ENCODE measurements around the gene CYP27B1. TPM values are rescaled to one million over a fixed set of nuclear protein-coding genes. Genes with fewer than 3 reads are reported as not detected.

The CYP27B1 gene
- total and polyA plus RNA-seq, 2 experiments from 2014 or later = 1.1 to 2.7 TPM

GRCh38 chr12:57754411-57755193, 12.3 kb downstream of the CYP27B1 start, which contains the start of gene MARCHF9:
Gene MARCHF9 (plus strand): TSS chr12:57755103. CDS start chr12:57755529, 426 bp downstream.
- peaks cover 36% of the 10 kb centered on the region for H3K4me1 ChIP-seq (ENCODE audit: insufficient read depth)
- H3K4me3 ChIP-seq = peak within 1 kb of the TSS; percentile 83
- peak within 1 kb of the TSS; percentile 97 for H3K4me2 ChIP-seq
- TF ChIP-seq EZH2 (IDR thresholded peaks at IDR 0.05; ENCODE audit: low read depth, unreplicated experiment) (no peak), ZNF331 (CRISPR knock-in tag; IDR thresholded peaks at IDR 0.05; ENCODE audit: low read depth) (no peak), POLR2AphosphoS5 (IDR thresholded peaks at IDR 0.05; ENCODE audit: low read depth) (peak; percentile 67), CREB1 (CRISPR knock-in tag; IDR thresholded peaks at IDR 0.05; ENCODE audit: low read depth) (0 out of 2 replicates have a peak, but pooled peaks have one; percentile 10)
- Mint-ChIP-seq H3K27me3 (ENCODE audit: insufficient read depth, low read depth, poor library complexity) (peaks cover 62% of the 10 kb centered on the region), H3K36me3 (ENCODE audit: low read depth) (peaks cover 24% of the 10 kb centered on the region), H3K4me1 (peaks cover 39% of the 10 kb centered on the region), H3K27ac (no peak within 1 kb of the TSS), H3K9me3 (no peaks in the 10 kb centered on the region; the same call in 2 of the 3 replicates), H3K4me3 (peak within 1 kb of the TSS; percentile 87)
- no peaks in the 10 kb centered on the region for H3K9me2 ChIP-seq (ENCODE audit: insufficient read depth)
- peaks cover 4% of the 10 kb centered on the region; the same call in 1 of the 2 replicates for H4K20me1 ChIP-seq (replicated peaks; ENCODE audit: insufficient read depth)
- peak; percentile 84 for DNase-seq (ENCODE audit: low spot score)
- peak within 1 kb of the TSS; percentile 96 for H2AFZ ChIP-seq
- H3F3A ChIP-seq (replicated peaks; ENCODE audit: low read depth) = peaks cover 21% of the 10 kb centered on the region
- no peaks in the 10 kb centered on the region; the same call in 1 of the 2 replicates for H3K36me3 ChIP-seq (ENCODE audit: insufficient read depth)
- H3K79me2 ChIP-seq (replicated peaks; ENCODE audit: insufficient read depth) = peaks cover 23% of the 10 kb centered on the region
- peaks cover 62% of the 10 kb centered on the region for H3K27me3 ChIP-seq (ENCODE audit: insufficient read depth)
- no peak within 1 kb of the TSS for H3K27ac ChIP-seq (ENCODE audit: low read depth)
- peak; percentile 33 for ATAC-seq

DNA sequence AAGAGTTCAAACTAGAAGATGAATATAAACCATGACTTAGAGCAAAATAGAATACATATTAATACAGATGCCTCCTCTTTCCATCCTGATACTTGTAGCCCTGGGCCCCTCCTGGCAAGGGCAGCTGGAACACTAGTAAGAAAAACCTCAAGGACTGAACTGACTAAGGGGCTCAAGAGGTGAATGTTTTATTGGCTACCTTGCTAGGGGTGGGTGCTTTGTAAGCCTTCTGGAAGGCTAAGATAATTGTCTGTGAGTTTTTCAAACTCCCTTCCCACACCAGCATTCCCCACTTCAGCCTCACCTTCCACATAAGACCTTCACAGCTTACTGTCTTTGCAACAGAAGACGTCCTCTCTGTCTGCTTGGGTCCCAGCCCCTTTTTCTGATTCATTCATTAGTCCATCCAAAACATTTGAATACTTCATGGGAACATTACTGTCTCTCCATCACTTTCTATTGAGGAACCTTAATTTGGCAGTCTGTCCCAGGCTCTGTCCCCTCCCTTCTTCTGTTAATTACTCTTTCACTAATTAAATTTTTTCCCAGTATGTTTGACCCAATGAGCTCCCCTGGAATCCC, 13.0 kb downstream of the CYP27B1 start:
- Mint-ChIP-seq H3K27me3 (ENCODE audit: insufficient read depth, low read depth, poor library complexity) (peaks cover 56% of the 10 kb centered on the region), H3K9me3 (no peaks in the 10 kb centered on the region; the same call in 2 of the 3 replicates), H3K36me3 (ENCODE audit: low read depth) (peaks cover 31% of the 10 kb centered on the region), H3K4me1 (peaks cover 39% of the 10 kb centered on the region), H3K27ac (no peak overlapping the region), H3K4me3 (peak overlapping the region; percentile 87)
- no peak for DNase-seq (ENCODE audit: low spot score)
- Histone ChIP-seq H3K27ac (ENCODE audit: low read depth) (no peak overlapping the region), H3K4me3 (peak overlapping the region; percentile 83), H2AFZ (0 out of 2 replicates have a peak overlapping the region, but pooled peaks have one; percentile 96), H3K36me3 (ENCODE audit: insufficient read depth) (no peaks in the 10 kb centered on the region; the same call in 1 of the 2 replicates), H3F3A (replicated peaks; ENCODE audit: low read depth) (peaks cover 24% of the 10 kb centered on the region), H3K9me2 (ENCODE audit: insufficient read depth) (no peaks in the 10 kb centered on the region), H3K79me2 (replicated peaks; ENCODE audit: insufficient read depth) (peaks cover 26% of the 10 kb centered on the region), H4K20me1 (replicated peaks; ENCODE audit: insufficient read depth) (peaks cover 4% of the 10 kb centered on the region; the same call in 1 of the 2 replicates), H3K27me3 (ENCODE audit: insufficient read depth) (peaks cover 57% of the 10 kb centered on the region), H3K4me1 (ENCODE audit: insufficient read depth) (peaks cover 36% of the 10 kb centered on the region), H3K4me2 (peak overlapping the region; percentile 97)
- ATAC-seq = no peak
- TF ChIP-seq, protein P1, sequence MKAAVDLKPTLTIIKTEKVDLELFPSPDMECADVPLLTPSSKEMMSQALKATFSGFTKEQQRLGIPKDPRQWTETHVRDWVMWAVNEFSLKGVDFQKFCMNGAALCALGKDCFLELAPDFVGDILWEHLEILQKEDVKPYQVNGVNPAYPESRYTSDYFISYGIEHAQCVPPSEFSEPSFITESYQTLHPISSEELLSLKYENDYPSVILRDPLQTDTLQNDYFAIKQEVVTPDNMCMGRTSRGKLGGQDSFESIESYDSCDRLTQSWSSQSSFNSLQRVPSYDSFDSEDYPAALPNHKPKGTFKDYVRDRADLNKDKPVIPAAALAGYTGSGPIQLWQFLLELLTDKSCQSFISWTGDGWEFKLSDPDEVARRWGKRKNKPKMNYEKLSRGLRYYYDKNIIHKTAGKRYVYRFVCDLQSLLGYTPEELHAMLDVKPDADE (IDR thresholded peaks at IDR 0.05) = no peak
- TF ChIP-seq EZH2 (IDR thresholded peaks at IDR 0.05; ENCODE audit: low read depth, unreplicated experiment) = no peak
- TF ChIP-seq, protein P2, sequence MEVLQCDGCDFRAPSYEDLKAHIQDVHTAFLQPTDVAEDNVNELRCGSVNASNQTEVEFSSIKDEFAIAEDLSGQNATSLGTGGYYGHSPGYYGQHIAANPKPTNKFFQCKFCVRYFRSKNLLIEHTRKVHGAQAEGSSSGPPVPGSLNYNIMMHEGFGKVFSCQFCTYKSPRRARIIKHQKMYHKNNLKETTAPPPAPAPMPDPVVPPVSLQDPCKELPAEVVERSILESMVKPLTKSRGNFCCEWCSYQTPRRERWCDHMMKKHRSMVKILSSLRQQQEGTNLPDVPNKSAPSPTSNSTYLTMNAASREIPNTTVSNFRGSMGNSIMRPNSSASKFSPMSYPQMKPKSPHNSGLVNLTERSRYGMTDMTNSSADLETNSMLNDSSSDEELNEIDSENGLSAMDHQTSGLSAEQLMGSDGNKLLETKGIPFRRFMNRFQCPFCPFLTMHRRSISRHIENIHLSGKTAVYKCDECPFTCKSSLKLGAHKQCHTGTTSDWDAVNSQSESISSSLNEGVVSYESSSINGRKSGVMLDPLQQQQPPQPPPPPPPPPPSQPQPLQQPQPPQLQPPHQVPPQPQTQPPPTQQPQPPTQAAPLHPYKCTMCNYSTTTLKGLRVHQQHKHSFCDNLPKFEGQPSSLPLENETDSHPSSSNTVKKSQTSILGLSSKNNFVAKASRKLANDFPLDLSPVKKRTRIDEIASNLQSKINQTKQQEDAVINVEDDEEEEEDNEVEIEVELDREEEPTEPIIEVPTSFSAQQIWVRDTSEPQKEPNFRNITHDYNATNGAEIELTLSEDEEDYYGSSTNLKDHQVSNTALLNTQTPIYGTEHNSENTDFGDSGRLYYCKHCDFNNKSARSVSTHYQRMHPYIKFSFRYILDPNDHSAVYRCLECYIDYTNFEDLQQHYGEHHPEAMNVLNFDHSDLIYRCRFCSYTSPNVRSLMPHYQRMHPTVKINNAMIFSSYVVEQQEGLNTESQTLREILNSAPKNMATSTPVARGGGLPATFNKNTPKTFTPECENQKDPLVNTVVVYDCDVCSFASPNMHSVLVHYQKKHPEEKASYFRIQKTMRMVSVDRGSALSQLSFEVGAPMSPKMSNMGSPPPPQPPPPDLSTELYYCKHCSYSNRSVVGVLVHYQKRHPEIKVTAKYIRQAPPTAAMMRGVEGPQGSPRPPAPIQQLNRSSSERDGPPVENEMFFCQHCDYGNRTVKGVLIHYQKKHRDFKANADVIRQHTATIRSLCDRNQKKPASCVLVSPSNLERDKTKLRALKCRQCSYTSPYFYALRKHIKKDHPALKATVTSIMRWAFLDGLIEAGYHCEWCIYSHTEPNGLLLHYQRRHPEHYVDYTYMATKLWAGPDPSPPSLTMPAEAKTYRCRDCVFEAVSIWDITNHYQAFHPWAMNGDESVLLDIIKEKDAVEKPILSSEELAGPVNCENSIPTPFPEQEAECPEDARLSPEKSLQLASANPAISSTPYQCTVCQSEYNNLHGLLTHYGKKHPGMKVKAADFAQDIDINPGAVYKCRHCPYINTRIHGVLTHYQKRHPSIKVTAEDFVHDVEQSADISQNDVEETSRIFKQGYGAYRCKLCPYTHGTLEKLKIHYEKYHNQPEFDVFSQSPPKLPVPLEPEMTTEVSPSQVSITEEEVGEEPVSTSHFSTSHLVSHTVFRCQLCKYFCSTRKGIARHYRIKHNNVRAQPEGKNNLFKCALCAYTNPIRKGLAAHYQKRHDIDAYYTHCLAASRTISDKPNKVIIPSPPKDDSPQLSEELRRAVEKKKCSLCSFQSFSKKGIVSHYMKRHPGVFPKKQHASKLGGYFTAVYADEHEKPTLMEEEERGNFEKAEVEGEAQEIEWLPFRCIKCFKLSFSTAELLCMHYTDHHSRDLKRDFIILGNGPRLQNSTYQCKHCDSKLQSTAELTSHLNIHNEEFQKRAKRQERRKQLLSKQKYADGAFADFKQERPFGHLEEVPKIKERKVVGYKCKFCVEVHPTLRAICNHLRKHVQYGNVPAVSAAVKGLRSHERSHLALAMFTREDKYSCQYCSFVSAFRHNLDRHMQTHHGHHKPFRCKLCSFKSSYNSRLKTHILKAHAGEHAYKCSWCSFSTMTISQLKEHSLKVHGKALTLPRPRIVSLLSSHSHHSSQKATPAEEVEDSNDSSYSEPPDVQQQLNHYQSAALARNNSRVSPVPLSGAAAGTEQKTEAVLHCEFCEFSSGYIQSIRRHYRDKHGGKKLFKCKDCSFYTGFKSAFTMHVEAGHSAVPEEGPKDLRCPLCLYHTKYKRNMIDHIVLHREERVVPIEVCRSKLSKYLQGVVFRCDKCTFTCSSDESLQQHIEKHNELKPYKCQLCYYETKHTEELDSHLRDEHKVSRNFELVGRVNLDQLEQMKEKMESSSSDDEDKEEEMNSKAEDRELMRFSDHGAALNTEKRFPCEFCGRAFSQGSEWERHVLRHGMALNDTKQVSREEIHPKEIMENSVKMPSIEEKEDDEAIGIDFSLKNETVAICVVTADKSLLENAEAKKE (CRISPR knock-in tag; IDR thresholded peaks at IDR 0.05) = no peak
- no peak for TF ChIP-seq CTCF (conservative IDR thresholded peaks at IDR 0.05; ENCODE audit: low read depth in 2 of 2)
- no peak for TF ChIP-seq JUNB (IDR thresholded peaks at IDR 0.05; ENCODE audit: unreplicated experiment)
